Endothelial cell of umbilical vein (primary cell): ENCODE measurements around the gene HPS4. TPM values are rescaled to one million over a fixed set of nuclear protein-coding genes. Genes with fewer than 3 reads are reported as not detected.

ENCODE experiments used
- BruUV-seq: library from RNA; stranded (reverse); fragments of 400-500 nt; replicated peaks from 2 replicates; lab custom pipeline; 2021; lab: Mats Ljungman, UMichigan
- CTCF ChIA-PET: fragments of 300-600, 350-600 bp; sonication (Branson Sonifier 250); formaldehyde crosslinking; loops from one replicate; lab custom pipeline; 2021; ENCODE audit warnings: antibody characterized with exemption, inconsistent platforms; lab: Charles Lee
- POLR2A ChIA-PET: fragments of 300-600, 350-600 bp; sonication (Branson Sonifier 250); formaldehyde crosslinking; loops from one replicate; lab custom pipeline; 2021; ENCODE audit warnings: antibody characterized with exemption, inconsistent platforms; lab: Charles Lee
- DNase-seq: peaks from one replicate; pipeline ENCODE4 v3.0.0-alpha.2; 2011; ENCODE audit warnings: low read depth, low spot score
- FAIRE-seq: peaks from 2 replicates; lab custom pipeline; 2011; peaks lifted over from hg19 to GRCh38; lab: Jason Lieb, UNC
- H2AFZ ChIP-seq: 2 replicates; pipeline ENCODE4 v1.6.0; 2012; ENCODE audit warnings: low read depth, low read length, control low read depth, inconsistent platforms
- H3K27ac ChIP-seq: 2 replicates; pipeline ENCODE4 v1.5.1; 2011; ENCODE audit warnings: low read depth, mild to moderate bottlenecking, control low read depth, low read length, moderate library complexity; ENCODE audit not compliant: insufficient read depth
- H3K27me3 ChIP-seq, 2 experiments: 2 replicates each; pipeline versions ENCODE4 v1.6.0 to v1.6.1; 2011; ENCODE audit warnings: low read length in 2 of 2, mixed read lengths in 1 of 2; ENCODE audit not compliant: control insufficient read depth in 2 of 2, insufficient read depth in 2 of 2
- H3K36me3 ChIP-seq, 2 experiments: 2 replicates in 1 of 2; 3 replicates in 1 of 2; pipeline ENCODE4 v1.5.1; 2011; ENCODE audit warnings: low read length in 2 of 2, mild to moderate bottlenecking in 1 of 2, moderate library complexity in 1 of 2; ENCODE audit not compliant: control insufficient read depth in 2 of 2, insufficient read depth in 2 of 2; ENCODE audit errors: extremely low read depth in 1 of 2
- H3K4me1 ChIP-seq: 3 replicates; pipeline ENCODE4 v1.5.1; 2011; ENCODE audit warnings: mild to moderate bottlenecking, low read length; ENCODE audit not compliant: control insufficient read depth, insufficient read depth; ENCODE audit errors: extremely low read depth
- H3K4me2 ChIP-seq: 2 replicates; pipeline ENCODE4 v1.6.1; 2011; ENCODE audit warnings: low read length, control low read depth, mixed read lengths; ENCODE audit not compliant: insufficient read depth
- H3K4me3 ChIP-seq, 3 experiments: fragments of 200-600 bp in 1 of 3; sonication (generic), shearing (Covaris generic) in 1 of 3; replicated peaks in 1 of 3; 2 replicates each; pipeline ENCODE4 v1.5.1; 2011 to 2016; ENCODE audit warnings: control low read depth in 3 of 3, low read length in 3 of 3, mild to moderate bottlenecking in 2 of 3, inconsistent platforms in 1 of 3, low read depth in 1 of 3, moderate library complexity in 1 of 3; ENCODE audit not compliant: insufficient read depth in 1 of 3
- H3K79me2 ChIP-seq: 2 replicates; pipeline ENCODE4 v1.6.0; 2012; ENCODE audit warnings: low read length, inconsistent platforms; ENCODE audit not compliant: control insufficient read depth, insufficient read depth
- H3K9ac ChIP-seq: replicated peaks from 2 replicates; pipeline ENCODE3; 2011; ENCODE audit warnings: low read length, control low read depth; ENCODE audit not compliant: insufficient read depth; ENCODE audit errors: extremely low read depth
- H3K9me1 ChIP-seq: replicated peaks from 3 replicates; pipeline ENCODE4 v1.6.0; 2011; ENCODE audit warnings: mild to moderate bottlenecking, low read length; ENCODE audit not compliant: control insufficient read depth, insufficient read depth; ENCODE audit errors: extremely low read depth
- H3K9me3 ChIP-seq: replicated peaks from 2 replicates; pipeline ENCODE4 v1.5.1; 2012; ENCODE audit warnings: low read length, inconsistent platforms; ENCODE audit not compliant: control insufficient read depth, insufficient read depth
- H4K20me1 ChIP-seq: replicated peaks from 2 replicates; pipeline ENCODE3; 2011; ENCODE audit warnings: mild to moderate bottlenecking, low read length; ENCODE audit not compliant: control insufficient read depth, insufficient read depth; ENCODE audit errors: extremely low read depth
- CTCF ChIP-seq, 2 donors: IDR thresholded peaks; 1 replicate in 1 of 2; 2 replicates in 1 of 2; pipeline ENCODE4 v1.5.1; 2011; ENCODE audit warnings: low read length in 2 of 2, mild to moderate bottlenecking in 2 of 2, moderate library complexity in 2 of 2, control low read depth in 1 of 2, inconsistent platforms in 1 of 2, low read depth in 1 of 2; ENCODE audit not compliant: insufficient read depth in 1 of 2; ENCODE audit errors: extremely low read depth in 1 of 2
- EZH2 ChIP-seq: IDR thresholded peaks from 2 replicates; pipeline ENCODE4 v1.6.1; 2012; ENCODE audit warnings: borderline replicate concordance, low read depth, mild to moderate bottlenecking, moderate library complexity, low read length, inconsistent platforms; ENCODE audit not compliant: severe bottlenecking
- FOS ChIP-seq: IDR thresholded peaks from 2 replicates; pipeline ENCODE4 v1.6.1; 2011; ENCODE audit warnings: mild to moderate bottlenecking, low read length, moderate library complexity, borderline replicate concordance; ENCODE audit not compliant: insufficient read depth
- GATA2 ChIP-seq: IDR thresholded peaks from 2 replicates; pipeline ENCODE4 v1.7.0; 2011; ENCODE audit warnings: low read depth, mild to moderate bottlenecking, moderate library complexity, mixed read lengths, low read length; ENCODE audit not compliant: insufficient read length, insufficient read depth
- JUN ChIP-seq: IDR thresholded peaks from 2 replicates; pipeline ENCODE4 v1.6.1; 2011; ENCODE audit warnings: borderline replicate concordance, low read depth; ENCODE audit not compliant: insufficient read length, insufficient read depth
- MYC ChIP-seq: IDR thresholded peaks from one replicate; pipeline ENCODE4 v1.6.1; 2011; ENCODE audit warnings: mild to moderate bottlenecking, low read depth, low read length
- POLR2A ChIP-seq: IDR thresholded peaks from 2 replicates; pipeline ENCODE4 v1.6.1; 2012; ENCODE audit warnings: low read depth, mild to moderate bottlenecking, control low read depth, low read length
- POLR2AphosphoS5 ChIP-seq: IDR thresholded peaks from 2 replicates; pipeline ENCODE4 v1.6.1; 2012; ENCODE audit warnings: low read depth, mild to moderate bottlenecking, control low read depth, low read length, moderate library complexity; ENCODE audit not compliant: insufficient read depth
- dilution Hi-C: fragments of 300-500 bp; cut with MboI; formaldehyde crosslinking; loops from one replicate; pipeline ENCODE4 v1.15.0; 2019; ENCODE audit warnings: low sequenced_read_pairs; ENCODE audit not compliant: extremely low pct_ligation_motif_present
- intact Hi-C: fragments of 100-400 bp; cut with micrococcal nuclease; formaldehyde crosslinking; loops from one replicate; pipeline ENCODE4 v1.10.0; 2022
- polyA plus RNA-seq, 4 experiments: library from polyadenylated mRNA; depleted of rRNA in 3 of 4; stranded (reverse) in 3 of 4; unstranded in 1 of 4; fragments of >200 nt; gene quantifications; 2 replicates each; pipeline versions ENCODE4 v1.2.1 to v1.2.3, GENCODE V29; 2011 to 2012; ENCODE audit warnings: missing spikeins in 1 of 4
- total RNA-seq: library from RNA; stranded (reverse); gene quantifications from 2 replicates; pipeline ENCODE4 v1.2.3, GENCODE V29; 2021
- TF ChIP-seq, protein P1 (sequence below): IDR thresholded peaks from 2 replicates; pipeline ENCODE4 v1.6.1; 2011; ENCODE audit not compliant: insufficient read depth, insufficient read length

HPS4 gene
- total and polyA plus RNA-seq, 2 donors (not counting 3 experiments of a cell fraction or from before 2014, with no cell fraction given): 28.4 to 29.7 TPM

DNA sequence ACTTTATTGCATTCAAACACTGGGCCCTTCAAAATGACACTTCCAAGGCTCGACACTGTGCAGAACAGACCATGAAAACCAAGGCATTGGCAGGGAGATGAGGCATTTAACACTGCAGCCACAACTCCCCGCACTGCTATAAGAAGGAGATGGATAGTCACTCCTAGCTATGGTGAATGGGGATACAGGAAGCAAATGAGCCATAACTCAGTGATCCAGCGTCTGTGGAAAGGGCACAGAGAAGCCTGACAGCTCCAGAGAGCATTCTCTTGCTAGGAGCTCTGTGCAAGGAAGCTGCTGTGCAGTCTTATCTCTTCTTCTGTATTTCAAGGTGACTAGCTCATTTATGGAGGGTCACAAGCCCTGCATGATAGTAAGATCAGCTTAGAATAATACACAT, 20.9 kb downstream of the HPS4 start:
- Histone ChIP-seq H3K9me3 (no peaks in the 10 kb centered on the region), H3K36me3 (peaks cover 10 to 31% of the 10 kb centered on the region in 2 experiments), H3K27me3 (no peaks in the 10 kb centered on the region), H4K20me1 (no peaks in the 10 kb centered on the region), H3K9me1 (no peaks in the 10 kb centered on the region), H3K79me2 (no peaks in the 10 kb centered on the region), H3K4me1 (peaks cover 13% of the 10 kb centered on the region), H3K9ac (no peak overlapping the region), H3K4me2 (no peak overlapping the region), H3K27ac (no peak overlapping the region), H2AFZ (no peak overlapping the region), H3K4me3 (no peak overlapping the region)
- DNase-seq (no peak), FAIRE-seq (no peak)
- ChIA-PET CTCF (interaction anchor here (0.7 to 10.0 kb wide), 9 partner anchors 14 to 203 kb away, joined by 3 to 148 read pairs (median 5); no protein-coding TSS in a partner anchor), POLR2A (no interaction called here)
- BruUV-seq: no TSS peak
- TF ChIP-seq MYC: no peak
- no peak for TF ChIP-seq GATA2
- TF ChIP-seq, protein P1, sequence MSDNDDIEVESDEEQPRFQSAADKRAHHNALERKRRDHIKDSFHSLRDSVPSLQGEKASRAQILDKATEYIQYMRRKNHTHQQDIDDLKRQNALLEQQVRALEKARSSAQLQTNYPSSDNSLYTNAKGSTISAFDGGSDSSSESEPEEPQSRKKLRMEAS: no peak
- TF ChIP-seq POLR2AphosphoS5: no peak
- no peak for TF ChIP-seq EZH2
- TF ChIP-seq CTCF (IDR thresholded peaks at IDR 0.05; ENCODE audit: extremely low read depth in 1 of 2, insufficient read depth in 1 of 2, low read depth in 1 of 2, low read length in 2 of 2): no peak
- no peak for TF ChIP-seq JUN
- TF ChIP-seq POLR2A: no peak
- no peak for TF ChIP-seq FOS
- dilution Hi-C loops (no loop called here), intact Hi-C loops (loop anchor here (5.0 kb wide), 1 partner anchor 35 kb away; the partner anchor contains the start of gene ASPHD2)
